ENCODE data around the gene HRH1. TPM values are rescaled to one million over a fixed set of nuclear protein-coding genes. Genes with fewer than 3 reads are reported as not detected.

The HRH1 gene
- total RNA-seq, 1 donor from 2014 or later, result not detected

GRCh38 chr3:11291808-11292207 is 137.5 kb downstream of the HRH1 start:
- ATAC-seq (ENCODE audit: low read depth) (no peak), DNase-seq (no peak)
- intact Hi-C loops (cut with micrococcal nuclease), result no loop called here
- no peaks in the 10 kb centered on the region for H3K27me3 Mint-ChIP-seq
- H3K4me1 Mint-ChIP-seq, result peaks cover 55% of the 10 kb centered on the region
- H3K9me3 Mint-ChIP-seq, result no peaks in the 10 kb centered on the region
- H3K4me3 Mint-ChIP-seq, result no peak overlapping the region
- TF ChIP-seq CTCF (IDR thresholded peaks at IDR 0.05), result no peak
- ChIA-PET CTCF (no interaction called here), POLR2A (interaction anchor here (0.6 to 12.2 kb wide), 4 partner anchors 10 to 21 kb away, joined by 3 to 237 read pairs (median 4); partner anchors contain the start of gene ATG7)
- H3K27ac Mint-ChIP-seq, result peak overlapping the region; percentile 99
- H3K36me3 Mint-ChIP-seq (ENCODE audit: low read depth), result peaks cover 15% of the 10 kb centered on the region

GRCh38 chr3:11297126-11297525 is 142.8 kb downstream of the HRH1 start:
- intact Hi-C loops (cut with micrococcal nuclease), result no loop called here
- POLR2A ChIA-PET, result interaction anchor here (1.8 to 2.3 kb wide), 2 partner anchors 10 to 25 kb away, joined by 3 to 8 read pairs; partner anchors contain the start of gene ATG7
- ATAC-seq (ENCODE audit: low read depth), result no peak
- no peak for TF ChIP-seq CTCF (IDR thresholded peaks at IDR 0.05)
- H3K27ac Mint-ChIP-seq, result no peak overlapping the region
- H3K4me3 Mint-ChIP-seq, result no peak overlapping the region
- peaks cover 3% of the 10 kb centered on the region for H3K4me1 Mint-ChIP-seq
- CTCF ChIA-PET, result no interaction called here
- H3K9me3 Mint-ChIP-seq, result no peaks in the 10 kb centered on the region
- no peak for DNase-seq
- no peaks in the 10 kb centered on the region for H3K27me3 Mint-ChIP-seq
- H3K36me3 Mint-ChIP-seq (ENCODE audit: low read depth), result peaks cover 53% of the 10 kb centered on the region

- Mint-ChIP-seq H3K27me3 (no peaks in the 10 kb centered on the region), H3K36me3 (ENCODE audit: low read depth) (peaks cover 75% of the 10 kb centered on the region), H3K4me1 (peaks cover 6% of the 10 kb centered on the region), H3K4me3 (no peak overlapping the region), H3K9me3 (no peaks in the 10 kb centered on the region), H3K27ac (no peak overlapping the region)
- ATAC-seq (ENCODE audit: low read depth) (no peak), DNase-seq (no peak)
- CTCF ChIA-PET, result no interaction called here
- no peak for TF ChIP-seq CTCF (IDR thresholded peaks at IDR 0.05)
- intact Hi-C loops (cut with micrococcal nuclease), result no loop called here
- POLR2A ChIA-PET, result no interaction called here
Observed at GRCh38 chr3:11300970-11301369, 146.7 kb downstream of the HRH1 start.

GRCh38 chr3:11302444-11302843 is 148.2 kb downstream of the HRH1 start:
- no peak for ATAC-seq (ENCODE audit: low read depth)
- ChIA-PET CTCF (no interaction called here), POLR2A (interaction anchor here (0.6 to 0.9 kb wide), 2 partner anchors 30 to 31 kb away, joined by 4 to 5 read pairs; partner anchors contain the start of gene ATG7)
- intact Hi-C loops (cut with micrococcal nuclease), result no loop called here
- no peak for DNase-seq
- Mint-ChIP-seq H3K9me3 (no peaks in the 10 kb centered on the region), H3K27me3 (no peaks in the 10 kb centered on the region), H3K4me1 (peaks cover 11% of the 10 kb centered on the region), H3K4me3 (no peak overlapping the region), H3K27ac (no peak overlapping the region), H3K36me3 (ENCODE audit: low read depth) (peaks cover 82% of the 10 kb centered on the region)
- TF ChIP-seq CTCF (IDR thresholded peaks at IDR 0.05), result no peak

GRCh38 chr3:11304175-11304574 is 149.9 kb downstream of the HRH1 start:
- Mint-ChIP-seq H3K4me1 (peaks cover 11% of the 10 kb centered on the region), H3K4me3 (no peak overlapping the region), H3K27me3 (no peaks in the 10 kb centered on the region), H3K9me3 (no peaks in the 10 kb centered on the region), H3K36me3 (ENCODE audit: low read depth) (peaks cover 82% of the 10 kb centered on the region), H3K27ac (no peak overlapping the region)
- POLR2A ChIA-PET, result no interaction called here
- intact Hi-C loops (cut with micrococcal nuclease), result loop anchor here (2.0 kb wide), 1 partner anchor 15 kb away; no protein-coding TSS in a partner anchor
- CTCF ChIA-PET, result no interaction called here
- no peak for ATAC-seq (ENCODE audit: low read depth)
- TF ChIP-seq CTCF (IDR thresholded peaks at IDR 0.05), result no peak
- DNase-seq, result no peak
